IMR-90 (cell line): ENCODE results near the gene VPS37C. TPM values are rescaled to one million over a fixed set of nuclear protein-coding genes. Genes with fewer than 3 reads are reported as not detected.

Source experiments
- ATAC-seq: fragments of 200-7000 bp; cut with Tn5 transposase; 2 replicates; pipeline ENCODE4 v1.9.1; 2020; ENCODE audit warnings: low read depth, mild to moderate bottlenecking, moderate library complexity
- BruUV-seq: library from RNA; stranded (reverse); fragments of 400-500 nt; replicated peaks from 2 replicates; lab custom pipeline; 2021; lab: Mats Ljungman, UMichigan
- CTCF ChIA-PET: fragments of 300-600 bp; formaldehyde crosslinking; extraction: SDS; loops from one replicate; lab custom pipeline; 2021; ENCODE audit warnings: antibody characterized with exemption; lab: Yijun Ruan, JAX
- POLR2A ChIA-PET: fragments of 300-600 bp; sonication (Branson Sonifier 250); formaldehyde crosslinking; loops from one replicate; lab custom pipeline; 2022; ENCODE audit warnings: antibody characterized with exemption; ENCODE audit not compliant: unreplicated experiment; lab: Charles Lee
- DNase-seq: peaks from one replicate; pipeline ENCODE4 v3.0.0; 2013
- H2AFZ ChIP-seq: replicated peaks from 2 replicates; pipeline ENCODE3; 2013; ENCODE audit warnings: low read length, mild to moderate bottlenecking; ENCODE audit not compliant: poor library complexity
- H2AK5ac ChIP-seq: 2 replicates; pipeline ENCODE4 v1.6.1; 2013; ENCODE audit warnings: low read depth, low read length, inconsistent platforms
- H2AK9ac ChIP-seq: replicated peaks from 2 replicates; pipeline ENCODE3; 2013; ENCODE audit warnings: mild to moderate bottlenecking, low read depth, low read length, moderate library complexity; ENCODE audit not compliant: poor library complexity
- H2BK120ac ChIP-seq: 2 replicates; pipeline ENCODE4 v1.6.1; 2013; ENCODE audit warnings: low read depth, low read length, inconsistent platforms
- H2BK15ac ChIP-seq: 3 replicates; pipeline ENCODE4 v1.6.1; 2013; ENCODE audit warnings: low read depth, low read length, inconsistent platforms
- H2BK20ac ChIP-seq: 2 replicates; pipeline ENCODE4 v1.6.1; 2013; ENCODE audit warnings: low read depth, mild to moderate bottlenecking, inconsistent platforms, low read length, moderate library complexity
- H2BK5ac ChIP-seq: 2 replicates; pipeline ENCODE4 v1.6.1; 2013; ENCODE audit warnings: mild to moderate bottlenecking, low read depth, low read length, inconsistent platforms; ENCODE audit not compliant: poor library complexity, severe bottlenecking
- H3K14ac ChIP-seq: replicated peaks from 2 replicates; pipeline ENCODE4 v1.6.1; 2013; ENCODE audit warnings: low read depth, low read length, inconsistent platforms
- H3K18ac ChIP-seq: 2 replicates; pipeline ENCODE4 v1.6.1; 2013; ENCODE audit warnings: low read depth, low read length, control low read depth
- H3K23ac ChIP-seq: 2 replicates; pipeline ENCODE4 v1.6.1; 2013; ENCODE audit warnings: low read depth, low read length, inconsistent platforms
- H3K27ac ChIP-seq: 2 replicates; pipeline ENCODE4 v1.5.1; 2013; ENCODE audit warnings: mild to moderate bottlenecking, control low read depth, low read length; ENCODE audit not compliant: insufficient read depth
- H3K27me3 ChIP-seq: 2 replicates; pipeline ENCODE4 v1.6.1; 2013; ENCODE audit warnings: low read length; ENCODE audit not compliant: control insufficient read depth, insufficient read depth
- H3K36me3 ChIP-seq: 2 replicates; pipeline ENCODE4 v1.6.1; 2013; ENCODE audit warnings: low read length, mixed read lengths; ENCODE audit not compliant: control insufficient read depth, insufficient read depth
- H3K4ac ChIP-seq: 2 replicates; pipeline ENCODE4 v1.6.1; 2013; ENCODE audit warnings: low read depth, low read length, inconsistent platforms
- H3K4me1 ChIP-seq: 2 replicates; pipeline ENCODE4 v1.6.1; 2013; ENCODE audit warnings: low read length, mixed read lengths; ENCODE audit not compliant: control insufficient read depth, insufficient read depth
- H3K4me2 ChIP-seq: 2 replicates; pipeline ENCODE4 v1.6.1; 2013; ENCODE audit warnings: low read depth, mild to moderate bottlenecking, control low read depth, low read length, moderate library complexity
- H3K4me3 ChIP-seq: 2 replicates; pipeline ENCODE4 v1.5.1; 2013; ENCODE audit warnings: low read depth, mild to moderate bottlenecking, control low read depth, low read length, moderate library complexity; ENCODE audit not compliant: insufficient read depth
- H3K56ac ChIP-seq: 2 replicates; pipeline ENCODE4 v1.6.1; 2013; ENCODE audit warnings: low read length, inconsistent platforms; ENCODE audit not compliant: insufficient read depth; ENCODE audit errors: extremely low read depth
- H3K79me1 ChIP-seq, 2 experiments: 2 replicates each; pipeline ENCODE4 v1.6.1; 2013; ENCODE audit warnings: low read length in 2 of 2, inconsistent platforms in 1 of 2, low read depth in 1 of 2
- H3K9ac ChIP-seq: 2 replicates; pipeline ENCODE4 v1.6.1; 2013; ENCODE audit warnings: low read depth, low read length, control low read depth
- H3K9me1 ChIP-seq: 2 replicates; pipeline ENCODE4 v1.6.1; 2013; ENCODE audit warnings: low read length, inconsistent platforms; ENCODE audit not compliant: insufficient read depth
- H3K9me3 ChIP-seq: 2 replicates; pipeline ENCODE4 v1.6.1; 2013; ENCODE audit warnings: low read length; ENCODE audit not compliant: control insufficient read depth, insufficient read depth
- H4K20me1 ChIP-seq: 2 replicates; pipeline ENCODE4 v1.6.1; 2013; ENCODE audit warnings: low read length, inconsistent platforms; ENCODE audit not compliant: insufficient read depth
- H4K5ac ChIP-seq: 2 replicates; pipeline ENCODE4 v1.6.1; 2013; ENCODE audit warnings: mild to moderate bottlenecking, low read depth, low read length, control low read depth
- H4K8ac ChIP-seq, 2 experiments: 2 replicates each; pipeline ENCODE4 v1.6.1; 2013; ENCODE audit warnings: low read depth in 2 of 2, low read length in 2 of 2, control low read depth in 1 of 2, inconsistent platforms in 1 of 2
- H4K91ac ChIP-seq: 2 replicates; pipeline ENCODE4 v1.6.1; 2013; ENCODE audit warnings: low read depth, low read length, inconsistent platforms; ENCODE audit not compliant: insufficient read depth
- CHD1 ChIP-seq: IDR thresholded peaks from 2 replicates; pipeline ENCODE4 v1.6.1; 2012; ENCODE audit warnings: low read depth, low read length, improper control_type of control experiment
- MAFK ChIP-seq: IDR thresholded peaks from 2 replicates; pipeline ENCODE4 v1.6.1; 2012; ENCODE audit warnings: low read depth, low read length, improper control_type of control experiment
- MAZ ChIP-seq: IDR thresholded peaks from 2 replicates; pipeline ENCODE4 v1.6.1; 2012; ENCODE audit warnings: low read depth, mild to moderate bottlenecking, low read length, improper control_type of control experiment, moderate library complexity, borderline replicate concordance
- MXI1 ChIP-seq: IDR thresholded peaks from 2 replicates; pipeline ENCODE4 v1.6.1; 2012; ENCODE audit warnings: low read depth, mild to moderate bottlenecking, low read length, moderate library complexity, borderline replicate concordance
- POLR2A ChIP-seq: IDR thresholded peaks from 2 replicates; pipeline ENCODE4 v1.6.1; 2012; ENCODE audit warnings: mild to moderate bottlenecking, low read depth, low read length
- WGBS, 2 experiments: methylation state at CpG; one replicate each; pipeline versions ENCODE4 v1.1.5 to v1.1.7; 2013; ENCODE audit warnings: missing lambda C conversion rate in 2 of 2; ENCODE audit not compliant: insufficient read length in 1 of 2; ENCODE audit errors: extremely low coverage in 2 of 2; 5-methylcytosine and 5-hydroxymethylcytosine counted together
- dilution Hi-C: fragments of 300-500 bp; cut with HindIII; formaldehyde crosslinking; loops from one replicate; pipeline ENCODE4 v1.14.3; 2018; ENCODE audit warnings: low sequenced_read_pairs; ENCODE audit not compliant: unreplicated experiment
- in situ Hi-C: fragments of 300-500 bp; cut with MboI; formaldehyde crosslinking; loops from 3 replicates; pipeline ENCODE4 v1.14.3; 2019; ENCODE audit warnings: low sequenced_read_pairs, inconsistent platforms, mixed read lengths
- intact Hi-C: fragments of 100-400 bp; cut with micrococcal nuclease; formaldehyde crosslinking; loops from 2 replicates; pipeline ENCODE4 v1.10.0; 2022
- polyA plus RNA-seq, 3 experiments: library from polyadenylated mRNA; depleted of rRNA; stranded (reverse); fragments of >200 nt; gene quantifications; 2 replicates each; pipeline ENCODE4 v1.2.3, GENCODE V29; 2012; ENCODE audit warnings: low replicate concordance in 1 of 3
- total RNA-seq: library from RNA; depleted of rRNA; stranded (reverse); fragments of >200 nt; gene quantifications from 2 replicates; pipeline ENCODE4 v1.2.3, GENCODE V29; 2012
- TF ChIP-seq, protein P1 (sequence below): fragments of 150-350 bp; IDR thresholded peaks from 2 replicates; pipeline ENCODE4 v1.6.1; 2017; ENCODE audit warnings: mild to moderate bottlenecking, antibody characterized with exemption, low read length, low read depth

Gene VPS37C
- total and polyA plus RNA-seq, 2 of the 4 experiments (the other 2 are of a cell fraction), result 3.2 to 13.2 TPM

DNA sequence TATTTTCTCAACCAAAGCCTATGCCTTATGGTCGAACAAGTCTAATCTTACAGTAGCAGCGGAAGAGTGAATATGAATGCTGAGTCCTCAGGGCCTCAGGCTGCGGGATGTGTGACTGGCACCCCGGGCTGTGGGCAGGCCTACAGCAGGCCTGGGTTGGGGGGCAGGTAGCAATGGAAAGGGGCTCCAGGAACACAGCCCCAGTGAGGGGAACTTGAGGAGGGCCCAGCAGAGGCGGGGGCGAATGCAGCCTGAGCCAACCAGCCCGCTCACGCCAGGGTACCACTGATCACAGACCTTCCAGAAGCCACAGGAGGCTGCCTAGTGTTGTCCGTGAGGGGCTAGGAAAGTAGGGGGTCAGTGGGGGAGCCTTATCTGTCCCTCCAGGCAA is 70.2 kb downstream of the VPS37C start:
- Histone ChIP-seq H2BK120ac (no peak overlapping the region), H2AK9ac (no peak overlapping the region), H3K4me1 (no peaks in the 10 kb centered on the region), H2AFZ (no peak overlapping the region), H3K14ac (no peak overlapping the region), H2BK20ac (no peak overlapping the region), H2AK5ac (no peak overlapping the region), H2BK15ac (no peak overlapping the region), H3K4me3 (no peak overlapping the region), H3K27me3 (peaks cover 8% of the 10 kb centered on the region), H4K5ac (no peak overlapping the region), H4K8ac (no peak overlapping the region), H3K4me2 (no peak overlapping the region), H3K27ac (no peak overlapping the region), H3K79me1 (no peaks in the 10 kb centered on the region), H3K36me3 (no peaks in the 10 kb centered on the region), H3K9me3 (no peaks in the 10 kb centered on the region), H3K9ac (no peak overlapping the region), H3K23ac (no peak overlapping the region), H3K9me1 (no peaks in the 10 kb centered on the region; the same call in 1 of the 2 replicates), H3K56ac (no peak overlapping the region), H2BK5ac (no peak overlapping the region), H3K4ac (no peak overlapping the region), H3K18ac (no peak overlapping the region), H4K20me1 (no peaks in the 10 kb centered on the region), H4K91ac (no peak overlapping the region)
- intact Hi-C loops (no loop called here), in situ Hi-C loops (no loop called here), dilution Hi-C loops (no loop called here)
- ChIA-PET CTCF (no interaction called here), POLR2A (no interaction called here)
- TF ChIP-seq MAZ, result no peak
- no peak for TF ChIP-seq MXI1
- no peak for TF ChIP-seq MAFK
- no peak for TF ChIP-seq CHD1
- TF ChIP-seq, protein P1, sequence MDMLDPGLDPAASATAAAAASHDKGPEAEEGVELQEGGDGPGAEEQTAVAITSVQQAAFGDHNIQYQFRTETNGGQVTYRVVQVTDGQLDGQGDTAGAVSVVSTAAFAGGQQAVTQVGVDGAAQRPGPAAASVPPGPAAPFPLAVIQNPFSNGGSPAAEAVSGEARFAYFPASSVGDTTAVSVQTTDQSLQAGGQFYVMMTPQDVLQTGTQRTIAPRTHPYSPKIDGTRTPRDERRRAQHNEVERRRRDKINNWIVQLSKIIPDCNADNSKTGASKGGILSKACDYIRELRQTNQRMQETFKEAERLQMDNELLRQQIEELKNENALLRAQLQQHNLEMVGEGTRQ, result no peak
- TF ChIP-seq POLR2A, result no peak
- ATAC-seq, result no peak
- DNase-seq, result no peak
- no TSS peak for BruUV-seq
- WGBS, 2 experiments, result no CpG with 5 or more reads among the region's 9 CpGs
